OCI-LY7 (cell line): ENCODE results near the gene TAS2R31. TPM values are rescaled to one million over a fixed set of nuclear protein-coding genes. Genes with fewer than 3 reads are reported as not detected.

ENCODE experiments used
- BruUV-seq: library from RNA; stranded (reverse); fragments of 400-500 nt; replicated peaks from 2 replicates; lab custom pipeline; 2021; lab: Mats Ljungman, UMichigan
- CTCF ChIA-PET: fragments of 300-600 bp; sonication (Branson Sonifier 250); formaldehyde crosslinking; loops from one replicate; lab custom pipeline; 2022; ENCODE audit warnings: antibody characterized with exemption; ENCODE audit not compliant: unreplicated experiment; lab: Charles Lee
- POLR2A ChIA-PET: fragments of 300-600 bp; sonication (Branson Sonifier 250); formaldehyde crosslinking; loops from one replicate; lab custom pipeline; 2022; ENCODE audit warnings: antibody characterized with exemption; lab: Charles Lee
- DNase-seq: peaks from one replicate; pipeline ENCODE4 v3.0.0-alpha.2; 2015; ENCODE audit warnings: low spot score
- H2AFZ ChIP-seq: fragments of 200-600 bp; sonication (generic), shearing (Covaris generic); 2 replicates; pipeline ENCODE4 v1.6.1; 2014; ENCODE audit warnings: mild to moderate bottlenecking, antibody characterized with exemption, low read length, moderate library complexity
- H3K27ac ChIP-seq: fragments of 200-600 bp; sonication (generic); 2 replicates; pipeline ENCODE4 v1.5.1; 2014; ENCODE audit warnings: mixed run types, low read depth, mild to moderate bottlenecking, moderate library complexity, low read length, inconsistent platforms; ENCODE audit not compliant: poor library complexity, severe bottlenecking
- H3K36me3 ChIP-seq: fragments of 200-600 bp; sonication (generic); 2 replicates; pipeline ENCODE4 v1.6.1; 2014; ENCODE audit warnings: mild to moderate bottlenecking, antibody characterized with exemption, low read length, moderate library complexity, mixed read lengths; ENCODE audit not compliant: insufficient read depth
- H3K4me1 ChIP-seq: fragments of 200-600 bp; sonication (generic); 2 replicates; pipeline ENCODE4 v1.5.1; 2014; ENCODE audit warnings: mild to moderate bottlenecking, low read length; ENCODE audit not compliant: insufficient read depth, poor library complexity, severe bottlenecking
- H3K4me2 ChIP-seq: fragments of 200-600 bp; sonication (generic); 2 replicates; pipeline ENCODE4 v1.6.1; 2014; ENCODE audit warnings: mild to moderate bottlenecking, low read length
- H3K4me3 ChIP-seq: fragments of 200-600 bp; sonication (generic); 2 replicates; pipeline ENCODE4 v1.5.1; 2014; ENCODE audit warnings: mild to moderate bottlenecking, low read depth, low read length; ENCODE audit not compliant: poor library complexity, severe bottlenecking
- H3K79me2 ChIP-seq: fragments of 200-600 bp; sonication (generic); 2 replicates; pipeline ENCODE4 v1.6.1; 2016; ENCODE audit warnings: low read depth, mild to moderate bottlenecking, low read length, moderate library complexity, mixed read lengths; ENCODE audit not compliant: insufficient read depth
- H3K9me2 ChIP-seq: fragments of 200-600 bp; sonication (generic); 2 replicates; pipeline ENCODE4 v1.6.1; 2016; ENCODE audit warnings: mild to moderate bottlenecking, low read length, mixed read lengths; ENCODE audit not compliant: insufficient read depth
- H3K9me3 ChIP-seq: fragments of 200-600 bp; sonication (generic); 2 replicates; pipeline ENCODE4 v1.6.1; 2014; ENCODE audit warnings: mild to moderate bottlenecking, mixed run types, low read length, mixed read lengths
- H4K20me1 ChIP-seq: fragments of 200-600 bp; sonication (generic); 2 replicates; pipeline ENCODE4 v1.6.1; 2014; ENCODE audit warnings: mild to moderate bottlenecking, antibody characterized with exemption, low read length, moderate library complexity, mixed read lengths; ENCODE audit not compliant: insufficient read depth
- CTCF ChIP-seq: fragments of 200-600 bp; sonication (generic); conservative IDR thresholded peaks from 2 replicates; pipeline ENCODE4 v1.5.1; 2014; ENCODE audit warnings: mild to moderate bottlenecking, antibody characterized with exemption, low read length, moderate library complexity, mixed read lengths
- EZH2phosphoT487 ChIP-seq: fragments of 200-600 bp; sonication (generic); IDR thresholded peaks from 2 replicates; pipeline ENCODE4 v1.6.1; 2018; ENCODE audit warnings: low read depth, borderline replicate concordance, mild to moderate bottlenecking, mixed run types, antibody characterized with exemption, low read length, moderate library complexity, mixed read lengths
- intact Hi-C: fragments of 100-400 bp; cut with micrococcal nuclease; formaldehyde crosslinking; loops from one replicate; pipeline ENCODE4 v1.10.0; 2022; ENCODE audit not compliant: unreplicated experiment
- total RNA-seq, 2 experiments: library from RNA; depleted of rRNA in 1 of 2; stranded (reverse); fragments of >200 nt in 1 of 2; shearing (Covaris generic) in 1 of 2; gene quantifications; 2 replicates each; pipeline ENCODE4 v1.2.3, GENCODE V29; 2014 to 2022

The TAS2R31 gene
- total RNA-seq, 2 experiments from 2014 or later, result 2.2 to 4.3 TPM

DNA sequence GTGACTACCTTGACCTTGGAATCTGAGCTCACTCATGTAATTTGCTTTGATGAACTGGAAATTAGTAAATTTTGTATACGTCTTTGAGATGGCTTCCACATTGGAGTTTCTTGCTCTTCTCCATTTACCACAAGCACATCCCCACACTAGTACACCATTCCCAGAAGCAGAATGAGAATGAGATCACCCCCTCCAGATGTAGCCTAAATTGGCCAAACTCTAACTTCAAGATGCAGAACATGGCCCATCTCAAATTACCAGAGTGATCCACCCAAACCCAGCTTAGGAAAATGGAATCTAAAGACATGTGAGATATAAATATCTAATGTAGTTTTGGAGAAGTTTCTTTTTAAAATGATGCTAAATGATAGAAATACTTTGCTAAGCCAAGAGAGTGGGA, 23.6 kb downstream of the TAS2R31 start:
- TF ChIP-seq EZH2phosphoT487 (no peak), CTCF (no peak)
- Histone ChIP-seq H3K27ac (no peak overlapping the region), H3K4me2 (no peak overlapping the region), H3K9me3 (no peaks in the 10 kb centered on the region), H4K20me1 (no peaks in the 10 kb centered on the region), H3K79me2 (no peaks in the 10 kb centered on the region), H3K4me1 (no peaks in the 10 kb centered on the region), H3K4me3 (no peak overlapping the region), H3K9me2 (no peaks in the 10 kb centered on the region), H3K36me3 (no peaks in the 10 kb centered on the region), H2AFZ (no peak overlapping the region)
- no TSS peak for BruUV-seq
- ChIA-PET POLR2A (interaction anchor here (0.7 kb wide), 2 partner anchors 10 to 285 kb away, joined by 3 read pairs; no protein-coding TSS in a partner anchor), CTCF (no interaction called here)
- DNase-seq, result no peak
- intact Hi-C loops, result no loop called here

- H3K36me3 ChIP-seq, result no peaks in the 10 kb centered on the region
- BruUV-seq, result no TSS peak
- H3K4me1 ChIP-seq, result no peaks in the 10 kb centered on the region
- no peak within 1 kb of the TSS for H3K4me3 ChIP-seq
- intact Hi-C loops, result no loop called here
- H3K4me2 ChIP-seq, result no peak within 1 kb of the TSS
- no peaks in the 10 kb centered on the region for H3K9me2 ChIP-seq
- ChIA-PET CTCF (no interaction called here), POLR2A (interaction anchor here (0.7 kb wide), 2 partner anchors 9 to 207 kb away, joined by 3 read pairs; no protein-coding TSS in a partner anchor)
- no peak for DNase-seq
- no peak within 1 kb of the TSS for H2AFZ ChIP-seq
- H3K79me2 ChIP-seq, result no peaks in the 10 kb centered on the region
- TF ChIP-seq EZH2phosphoT487 (no peak), CTCF (no peak)
- H3K27ac ChIP-seq, result no peak within 1 kb of the TSS
- no peaks in the 10 kb centered on the region for H4K20me1 ChIP-seq
- no peaks in the 10 kb centered on the region for H3K9me3 ChIP-seq
Observed at GRCh38 chr12:10998204-10998603, 33.0 kb downstream of the TAS2R31 start, which contains the start of gene TAS2R20. Gene TAS2R20 (minus strand): TSS chr12:10998304. CDS start chr12:10997875, 429 bp downstream.

GRCh38 chr12:10994307-10994706, 36.9 kb downstream of the TAS2R31 start:
- CTCF ChIA-PET, result no interaction called here

More at GRCh38 chr12:10994307-10994706, 36.9 kb downstream of the TAS2R31 start:
- DNase-seq, result no peak
- H3K79me2 ChIP-seq, result no peaks in the 10 kb centered on the region
- H3K9me2 ChIP-seq, result no peaks in the 10 kb centered on the region
- H3K36me3 ChIP-seq, result no peaks in the 10 kb centered on the region
- H4K20me1 ChIP-seq, result no peaks in the 10 kb centered on the region
- no peaks in the 10 kb centered on the region for H3K4me1 ChIP-seq
- no peak overlapping the region for H3K27ac ChIP-seq
- BruUV-seq, result no TSS peak
- no peak overlapping the region for H3K4me2 ChIP-seq
- no peaks in the 10 kb centered on the region for H3K9me3 ChIP-seq
- TF ChIP-seq CTCF, result no peak
- no peak for TF ChIP-seq EZH2phosphoT487
- H2AFZ ChIP-seq, result no peak overlapping the region
- intact Hi-C loops, result no loop called here
- H3K4me3 ChIP-seq, result no peak overlapping the region
- POLR2A ChIA-PET, result no interaction called here
